Esophagus squamous epithelium (tissue), 4 donors: Measurements from ENCODE around the gene GREM1.

ENCODE experiments used
- POLR2A ChIP-seq, 4 donors: fragments of 450-650 bp; IDR thresholded peaks; one replicate each; pipeline ENCODE4 v1.6.1; 2017; ENCODE audit warnings: antibody characterized with exemption in 4 of 4, mild to moderate bottlenecking in 4 of 4, moderate library complexity in 3 of 4
- TF ChIP-seq, protein P1 (sequence below), 6 experiments: fragments of 450-650 bp in 4 of 6; fragments of 200-600 bp in 2 of 6; sonication (generic) in 2 of 6; IDR thresholded peaks; one replicate each; pipeline ENCODE4 v1.5.1; 2016 to 2019; ENCODE audit warnings: antibody characterized with exemption in 6 of 6, mild to moderate bottlenecking in 4 of 6, moderate library complexity in 4 of 6

DNA sequence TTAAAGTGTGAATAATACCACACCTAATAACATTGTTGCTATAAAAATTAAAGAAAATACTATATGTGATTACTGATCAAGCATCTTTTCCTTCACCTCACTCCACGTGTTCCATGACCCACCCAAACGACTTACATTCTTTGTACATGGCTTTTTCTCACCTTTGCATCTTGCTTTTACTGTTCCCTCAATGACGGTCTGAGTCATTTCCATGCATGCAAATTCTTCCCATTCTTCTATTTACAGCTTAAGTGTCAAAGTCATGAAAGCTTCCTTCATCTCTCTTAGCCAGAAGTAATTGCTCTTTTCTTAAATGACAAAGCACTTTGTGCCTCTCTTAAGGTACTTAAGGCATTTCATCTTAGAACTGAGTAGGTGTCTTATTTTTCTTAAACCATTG, 64.0 kb downstream of the GREM1 start:
- TF ChIP-seq POLR2A (IDR thresholded peaks at IDR 0.05), result no peak
- TF ChIP-seq, protein P1, sequence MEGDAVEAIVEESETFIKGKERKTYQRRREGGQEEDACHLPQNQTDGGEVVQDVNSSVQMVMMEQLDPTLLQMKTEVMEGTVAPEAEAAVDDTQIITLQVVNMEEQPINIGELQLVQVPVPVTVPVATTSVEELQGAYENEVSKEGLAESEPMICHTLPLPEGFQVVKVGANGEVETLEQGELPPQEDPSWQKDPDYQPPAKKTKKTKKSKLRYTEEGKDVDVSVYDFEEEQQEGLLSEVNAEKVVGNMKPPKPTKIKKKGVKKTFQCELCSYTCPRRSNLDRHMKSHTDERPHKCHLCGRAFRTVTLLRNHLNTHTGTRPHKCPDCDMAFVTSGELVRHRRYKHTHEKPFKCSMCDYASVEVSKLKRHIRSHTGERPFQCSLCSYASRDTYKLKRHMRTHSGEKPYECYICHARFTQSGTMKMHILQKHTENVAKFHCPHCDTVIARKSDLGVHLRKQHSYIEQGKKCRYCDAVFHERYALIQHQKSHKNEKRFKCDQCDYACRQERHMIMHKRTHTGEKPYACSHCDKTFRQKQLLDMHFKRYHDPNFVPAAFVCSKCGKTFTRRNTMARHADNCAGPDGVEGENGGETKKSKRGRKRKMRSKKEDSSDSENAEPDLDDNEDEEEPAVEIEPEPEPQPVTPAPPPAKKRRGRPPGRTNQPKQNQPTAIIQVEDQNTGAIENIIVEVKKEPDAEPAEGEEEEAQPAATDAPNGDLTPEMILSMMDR (IDR thresholded peaks at IDR 0.05), result no peak
